HG03175 (cell line): Measurements from ENCODE around the gene LRRIQ4.
A peak's percentile ranks its signal among the peaks of the same experiment; 100 is the strongest.

Experiments
- ATAC-seq: cut with Tn5 transposase; IDR thresholded peaks from one replicate; pipeline ENCODE4 v1.9.1; 2021; ENCODE audit warnings: mild to moderate bottlenecking, moderate library complexity; ENCODE audit not compliant: unreplicated experiment

The LRRIQ4 gene

DNA sequence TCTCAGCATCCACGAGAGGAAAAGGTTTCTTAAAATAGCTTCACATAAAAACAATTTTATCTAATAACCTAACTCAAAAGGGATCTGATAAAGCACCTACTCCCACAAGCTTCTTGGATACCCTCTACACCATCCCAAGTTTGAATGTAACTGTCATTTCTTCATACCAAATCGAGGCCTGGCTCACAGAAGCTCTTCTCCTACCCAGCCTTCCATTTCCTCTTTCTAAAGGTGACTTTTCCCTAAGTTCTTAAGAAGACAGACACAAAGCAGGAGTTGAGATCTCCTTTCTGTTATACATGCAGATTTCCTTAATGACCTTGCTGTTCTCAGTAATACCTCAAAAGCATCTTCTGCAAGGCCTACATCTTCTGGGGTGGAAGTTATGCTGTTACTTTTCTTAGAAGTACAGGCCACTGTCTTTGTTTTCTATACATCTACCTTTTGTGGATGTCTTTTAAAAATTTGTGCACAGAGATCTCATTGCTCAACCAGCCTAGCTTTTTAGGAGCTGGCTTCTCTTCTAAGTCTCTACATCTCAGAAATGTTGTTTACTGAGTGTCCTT is 3.4 kb upstream of the LRRIQ4 start:
- ATAC-seq = no peak

DNA sequence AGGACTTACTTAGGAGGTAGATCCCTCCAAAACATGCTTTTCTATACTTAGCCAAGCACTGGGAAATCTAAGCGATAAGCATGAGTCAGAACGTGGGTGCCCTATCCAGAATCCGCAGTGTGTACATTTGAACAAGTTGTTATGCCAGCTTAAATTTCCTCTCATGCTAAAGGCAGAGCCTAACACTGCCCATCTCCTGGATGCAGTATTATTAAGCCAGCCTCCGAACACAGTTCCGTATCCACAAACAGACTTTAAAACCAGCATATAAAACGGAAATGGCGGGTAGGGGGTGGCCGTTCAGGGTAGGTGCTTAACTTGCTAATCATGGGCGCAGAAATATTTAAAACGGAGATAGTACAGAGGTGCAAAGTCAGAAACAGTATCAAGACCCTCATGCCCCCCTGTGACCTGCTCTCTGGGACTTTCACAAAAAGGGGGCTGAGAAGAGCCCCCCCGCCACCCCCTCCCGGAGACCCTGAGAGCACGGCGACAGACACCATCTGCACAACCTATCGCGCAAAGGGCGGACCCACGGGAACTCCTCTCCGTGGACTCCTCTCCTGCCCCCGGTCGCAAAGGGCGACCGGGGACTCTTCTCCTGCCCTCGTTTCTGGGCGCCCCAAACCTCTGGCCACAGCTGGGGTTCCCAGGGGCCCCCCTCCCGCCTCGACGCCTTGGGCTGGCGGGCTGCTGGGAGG is 889 bp upstream of the LRRIQ4 start:
- ATAC-seq = peak; percentile 2

DNA sequence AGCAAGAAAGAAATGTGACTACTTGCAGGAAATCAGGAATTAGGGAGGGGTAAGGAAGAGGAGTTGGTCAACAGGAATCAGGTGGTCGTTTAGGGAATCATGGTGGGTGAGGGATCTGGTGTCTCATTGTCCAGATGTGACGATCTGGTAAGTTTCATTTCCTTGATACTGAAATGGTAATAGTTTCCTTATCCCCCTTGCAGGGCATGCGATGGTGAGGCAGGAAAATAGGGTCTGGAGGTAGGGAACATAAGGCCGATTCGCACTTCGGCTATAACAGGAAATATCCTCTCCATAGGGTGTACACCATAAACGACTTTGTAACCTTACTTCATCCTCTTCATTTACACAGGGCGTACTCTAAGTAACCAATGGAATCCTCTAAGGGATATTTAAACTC is 608 bp downstream of the LRRIQ4 start:
- no peak for ATAC-seq

DNA sequence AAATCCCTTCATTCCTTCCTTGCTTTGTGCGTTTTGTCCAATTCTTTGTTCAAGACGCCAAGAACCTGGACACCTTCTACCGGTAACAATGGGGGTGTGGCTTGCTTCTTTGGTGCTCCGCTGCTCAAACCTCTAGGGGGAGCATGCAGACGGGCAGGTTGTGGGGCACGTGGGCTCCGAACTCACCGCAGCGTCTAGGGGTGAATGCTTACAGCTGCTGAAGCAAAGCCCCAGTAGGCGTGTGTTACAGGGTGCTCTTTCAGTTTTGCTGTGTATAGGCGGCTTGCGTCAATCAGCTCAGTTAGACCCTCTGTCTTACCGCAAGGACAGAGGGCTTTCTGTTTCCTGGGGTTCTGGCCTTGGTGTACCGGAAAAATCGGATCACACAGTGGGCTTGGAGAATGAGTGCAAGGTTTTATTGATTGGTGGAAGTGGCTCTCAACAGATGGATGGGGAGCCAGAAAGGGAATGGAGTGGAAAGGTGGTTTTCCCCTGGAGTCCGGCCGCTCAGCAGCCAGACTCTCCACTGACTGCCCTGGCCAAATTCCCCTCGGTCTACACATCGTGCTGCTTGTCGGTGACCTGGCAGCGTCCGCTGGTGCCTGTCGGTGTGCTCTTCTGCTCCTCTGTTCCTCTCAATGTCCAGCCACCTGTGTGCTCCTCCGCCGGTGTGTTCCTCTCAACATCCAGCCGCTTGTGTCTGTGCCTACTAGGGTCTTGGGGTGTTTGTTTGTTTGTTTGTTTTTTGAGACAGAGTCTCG is 1.3 kb downstream of the LRRIQ4 start:
- peak; percentile 90 for ATAC-seq

DNA sequence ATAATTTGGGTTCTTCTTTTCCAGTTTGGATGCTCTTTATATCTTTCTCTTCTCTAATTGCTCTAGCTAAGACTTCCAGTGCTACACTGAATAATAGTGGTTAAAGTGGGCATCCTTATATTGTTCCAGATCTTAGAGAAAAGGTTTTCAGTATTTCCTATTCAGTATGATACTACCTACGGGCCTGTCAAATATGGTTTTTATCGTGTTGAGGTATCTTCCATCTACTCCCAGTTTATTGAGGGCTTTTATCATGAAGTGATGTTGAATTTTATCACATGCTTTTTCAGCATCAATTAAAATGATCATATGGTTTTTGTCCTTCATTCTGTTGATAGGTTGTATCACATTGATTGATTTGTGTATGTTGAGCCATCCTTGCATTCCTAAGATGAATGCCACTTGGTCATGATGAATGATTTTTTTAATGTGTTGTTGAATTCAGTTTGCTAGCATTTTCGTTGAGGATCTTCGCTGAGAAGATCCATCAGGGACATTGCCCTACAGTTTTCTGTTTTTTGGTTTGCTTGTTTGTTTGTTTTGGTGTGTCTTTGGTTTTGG is 3.0 kb downstream of the LRRIQ4 start:
- ATAC-seq = no peak

DNA sequence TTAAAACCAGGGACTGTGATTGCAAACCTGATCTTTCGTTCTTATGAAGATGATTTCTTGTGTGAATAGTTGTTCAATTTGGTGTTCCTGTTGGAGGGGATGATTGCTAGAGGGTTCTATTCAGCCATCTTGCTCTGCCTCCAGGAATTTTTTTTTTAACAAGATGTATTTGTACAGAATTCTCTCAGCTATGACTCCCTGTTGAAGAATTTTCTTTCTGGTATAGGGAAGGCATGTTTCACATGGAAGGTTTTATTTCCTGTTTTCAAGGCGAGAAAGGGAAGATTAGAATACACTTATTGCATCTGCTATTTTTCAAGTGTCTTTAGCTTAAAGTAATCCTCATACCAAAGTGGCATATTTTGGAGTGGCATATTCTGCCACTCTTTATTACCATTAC is 5.6 kb downstream of the LRRIQ4 start:
- no peak for ATAC-seq

DNA sequence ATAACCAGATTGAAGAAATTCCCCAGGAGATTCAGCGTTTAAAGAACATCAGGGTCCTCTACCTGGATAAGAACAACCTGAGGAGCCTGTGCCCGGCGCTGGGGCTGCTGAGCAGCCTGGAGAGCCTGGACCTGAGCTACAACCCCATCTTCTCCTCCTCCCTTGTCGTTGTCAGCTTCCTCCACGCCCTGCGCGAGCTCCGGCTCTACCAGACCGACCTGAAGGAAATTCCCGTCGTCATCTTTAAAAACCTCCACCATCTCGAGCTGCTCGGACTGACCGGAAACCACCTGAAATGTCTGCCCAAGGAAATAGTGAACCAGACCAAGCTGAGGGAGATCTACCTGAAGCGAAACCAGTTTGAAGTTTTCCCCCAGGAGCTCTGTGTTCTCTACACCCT is 9.4 kb downstream of the LRRIQ4 start:
- no peak for ATAC-seq

DNA sequence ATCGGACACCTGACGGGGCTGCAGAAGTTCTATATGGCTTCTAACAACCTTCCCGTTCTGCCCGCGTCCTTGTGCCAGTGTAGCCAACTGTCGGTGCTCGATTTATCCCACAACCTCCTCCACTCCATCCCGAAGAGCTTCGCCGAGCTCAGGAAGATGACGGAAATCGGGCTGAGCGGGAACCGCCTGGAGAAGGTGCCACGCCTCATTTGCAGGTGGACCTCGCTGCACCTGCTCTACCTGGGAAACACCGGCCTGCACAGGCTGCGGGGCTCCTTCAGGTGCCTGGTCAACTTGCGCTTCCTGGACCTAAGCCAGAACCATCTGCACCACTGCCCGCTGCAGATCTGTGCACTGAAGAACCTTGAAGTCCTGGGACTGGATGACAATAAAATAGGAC is 9.9 kb downstream of the LRRIQ4 start:
- ATAC-seq = no peak

DNA sequence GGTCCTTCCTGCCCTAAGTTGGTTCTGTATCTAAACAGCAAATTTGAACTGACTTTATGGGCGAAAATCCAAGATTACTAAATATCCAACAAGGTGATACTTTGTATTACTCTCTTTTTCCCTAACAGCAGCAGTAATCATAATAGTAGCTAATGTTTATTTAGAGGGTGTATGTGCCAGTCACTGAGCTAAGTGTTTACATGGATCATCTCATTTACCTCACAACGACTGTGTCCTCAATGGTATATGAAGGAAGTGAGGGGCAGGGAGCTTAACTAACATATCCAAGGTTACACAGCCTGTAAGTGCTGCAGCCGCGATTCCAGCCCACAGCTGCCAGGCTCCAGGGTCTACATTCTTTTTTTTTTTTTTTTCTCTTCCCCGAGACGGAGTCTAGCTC is 10.3 kb downstream of the LRRIQ4 start:
- no peak for ATAC-seq

DNA sequence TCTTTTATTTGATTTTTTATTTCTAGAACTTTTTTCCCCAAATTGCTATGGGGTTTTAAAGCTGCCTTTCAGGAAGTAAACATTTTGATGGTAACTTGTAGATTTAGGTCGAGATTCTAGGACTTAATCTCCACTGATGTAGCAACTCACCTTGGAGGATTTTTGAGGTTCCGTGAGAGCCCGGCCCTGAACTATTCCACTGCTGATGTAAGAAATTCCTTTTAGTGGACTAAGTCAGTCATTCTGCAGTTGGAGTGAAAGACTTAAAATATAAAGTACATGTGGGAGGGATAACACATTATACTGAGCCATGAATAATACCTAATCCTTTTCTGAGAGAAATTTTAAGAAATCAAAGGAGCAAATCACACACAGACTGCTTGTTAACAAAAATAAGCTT is 12.6 kb downstream of the LRRIQ4 start:
- ATAC-seq = no peak

DNA sequence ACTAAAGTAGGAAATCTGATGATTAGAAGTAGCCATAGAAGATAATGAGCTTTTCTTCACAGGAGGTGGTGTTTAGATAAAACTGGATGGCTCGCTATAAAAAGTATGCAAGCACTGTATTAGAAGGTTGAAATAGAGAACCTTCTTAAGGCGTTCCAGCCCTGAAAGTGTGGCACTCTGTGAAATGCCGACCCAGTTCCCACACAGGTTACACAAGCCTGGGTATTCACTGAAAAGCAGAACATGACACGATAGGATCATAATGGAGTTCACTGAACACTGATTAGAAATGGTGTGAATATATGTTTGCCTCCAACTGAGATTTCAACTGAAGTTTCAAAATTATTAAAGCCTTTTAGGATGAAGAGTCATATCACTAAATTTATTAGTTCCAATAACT is 15.0 kb downstream of the LRRIQ4 start:
- no peak for ATAC-seq

DNA sequence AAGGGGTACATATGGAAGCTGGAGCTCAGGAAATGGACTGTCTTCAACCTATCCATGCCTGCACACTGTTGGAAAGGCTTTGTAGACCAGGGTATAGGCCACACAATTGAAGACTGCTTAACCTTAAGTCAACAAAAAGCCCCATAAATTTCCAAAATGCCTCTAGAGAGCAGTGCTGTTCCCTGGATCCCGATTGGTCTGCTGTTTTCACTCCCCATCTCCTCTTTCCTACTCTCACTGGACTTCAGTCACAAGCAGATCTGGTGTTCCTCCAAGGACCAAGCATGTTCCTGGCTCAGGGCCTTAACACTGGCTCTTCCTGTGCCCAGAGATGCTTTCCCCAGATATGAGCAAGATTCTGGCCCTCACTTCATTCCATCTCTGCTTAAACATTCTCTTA is 22.9 kb downstream of the LRRIQ4 start:
- no peak for ATAC-seq

DNA sequence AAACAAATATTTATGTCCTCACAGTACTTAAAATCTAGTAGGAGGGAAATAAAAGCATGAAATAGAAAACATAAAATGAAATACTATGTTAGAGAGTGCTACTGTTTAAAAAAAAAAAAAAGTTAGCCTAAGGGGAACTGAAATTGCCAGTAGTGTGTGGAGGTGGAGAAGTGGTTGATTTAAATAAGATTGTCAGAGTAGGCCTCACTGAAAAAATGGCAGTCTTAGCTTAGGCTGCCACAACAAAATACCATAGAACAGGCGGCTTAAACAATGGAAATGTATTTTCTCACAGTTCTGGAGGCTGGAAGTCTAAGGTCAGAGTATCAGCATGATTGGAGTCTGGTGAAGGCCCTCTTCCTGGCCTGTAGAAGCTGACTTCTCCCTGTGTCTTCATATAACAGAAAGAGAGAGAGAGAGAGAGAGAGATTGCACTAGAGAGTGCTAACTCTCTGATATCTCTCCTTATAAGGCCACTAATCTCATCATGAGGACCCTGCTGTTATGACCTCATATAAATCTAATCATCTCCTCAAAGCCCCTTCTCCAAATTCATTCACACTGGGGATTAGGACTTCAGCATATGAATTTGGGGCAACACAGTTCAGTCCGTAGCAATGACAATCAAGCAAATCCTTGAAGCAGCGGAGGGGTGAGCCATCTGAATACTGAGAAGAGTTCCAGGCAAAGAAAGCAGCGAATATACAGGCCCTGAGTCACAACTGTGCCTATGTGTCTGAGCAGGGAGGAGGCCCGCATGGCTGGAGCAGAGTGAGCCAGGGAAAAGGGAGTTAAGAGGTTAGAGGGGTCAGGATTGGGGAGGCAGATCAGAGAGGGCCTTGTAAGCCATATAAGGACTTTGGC is 23.6 kb downstream of the LRRIQ4 start:
- ATAC-seq = peak; percentile 92

DNA sequence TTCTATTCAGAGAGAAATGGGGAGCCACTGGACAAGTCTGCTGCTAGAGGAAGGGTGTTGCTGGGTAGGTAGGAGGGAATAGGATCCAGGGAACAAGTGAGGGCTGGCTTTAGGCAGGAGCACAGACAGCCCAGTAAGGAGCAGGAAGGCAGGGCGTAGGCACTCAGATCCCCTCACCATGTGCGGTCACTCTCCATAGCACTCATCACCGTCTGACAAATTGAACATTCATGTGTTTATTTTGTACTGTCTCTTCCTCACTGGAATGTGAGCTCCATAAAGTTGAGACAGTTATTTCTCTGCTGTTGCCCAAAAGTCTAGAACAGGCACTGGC is 24.2 kb downstream of the LRRIQ4 start:
- ATAC-seq = no peak

DNA sequence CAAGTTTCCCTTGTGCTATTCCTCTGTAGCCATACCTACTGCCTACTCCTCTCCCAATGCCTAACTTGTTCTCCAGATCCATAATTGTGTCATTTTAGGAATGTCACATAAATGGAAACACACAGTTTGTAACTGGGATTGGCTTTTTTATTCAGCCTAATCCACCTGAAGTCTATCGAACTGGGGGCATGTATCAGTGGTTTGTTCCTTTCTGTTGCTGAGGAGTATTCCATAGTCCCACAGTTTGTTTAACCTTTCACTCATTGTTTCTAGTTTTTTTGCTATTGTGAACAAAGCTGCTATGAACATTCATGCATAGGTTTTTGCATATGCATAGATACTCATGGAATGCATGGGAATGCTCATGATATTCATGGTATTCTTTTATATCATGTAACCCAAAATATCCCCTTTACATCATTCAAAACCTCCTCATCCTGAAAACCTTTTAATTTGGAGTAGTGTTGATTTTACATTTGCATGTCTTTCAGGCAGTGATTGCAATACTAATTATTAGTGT is 25.9 kb downstream of the LRRIQ4 start:
- ATAC-seq = no peak

DNA sequence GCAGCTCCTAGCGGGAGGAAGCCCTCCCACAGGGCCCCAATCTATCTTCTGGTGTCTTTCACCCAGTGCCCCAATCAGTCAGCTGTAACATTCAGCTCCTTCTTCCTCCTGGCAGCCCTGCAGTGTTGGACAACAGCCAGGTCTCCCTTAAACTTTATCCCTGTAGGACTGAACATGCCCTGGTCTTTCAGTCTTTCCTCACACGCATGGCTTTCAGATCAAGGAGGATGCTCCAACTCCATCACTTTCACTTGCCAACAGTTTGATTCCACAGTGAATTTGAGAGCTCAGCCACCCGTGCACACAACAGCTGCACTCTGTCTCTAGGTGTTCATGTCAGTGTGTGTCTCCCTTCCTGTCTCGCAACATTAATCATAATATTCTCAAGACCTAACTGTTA is 28.5 kb downstream of the LRRIQ4 start:
- ATAC-seq = peak; percentile 64

DNA sequence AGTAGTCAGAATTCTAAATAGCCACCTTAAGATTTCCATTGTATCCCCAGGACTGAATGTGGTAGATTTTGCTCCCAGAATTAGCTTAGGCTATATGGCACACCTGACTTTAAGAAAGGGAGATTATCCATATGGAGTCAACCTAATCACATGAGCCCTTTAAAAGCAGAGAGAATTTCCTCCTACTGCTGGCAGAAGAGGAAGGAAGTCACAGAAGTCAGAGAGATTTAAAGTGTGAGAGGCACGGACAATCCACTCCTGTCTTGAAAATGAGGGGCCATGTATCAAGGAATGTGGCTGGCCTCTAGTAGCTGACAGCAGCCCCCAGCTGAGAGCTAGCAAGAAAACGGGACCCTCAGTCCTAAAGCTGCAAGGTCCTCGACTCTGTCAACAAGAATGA is 30.3 kb downstream of the LRRIQ4 start:
- no peak for ATAC-seq

DNA sequence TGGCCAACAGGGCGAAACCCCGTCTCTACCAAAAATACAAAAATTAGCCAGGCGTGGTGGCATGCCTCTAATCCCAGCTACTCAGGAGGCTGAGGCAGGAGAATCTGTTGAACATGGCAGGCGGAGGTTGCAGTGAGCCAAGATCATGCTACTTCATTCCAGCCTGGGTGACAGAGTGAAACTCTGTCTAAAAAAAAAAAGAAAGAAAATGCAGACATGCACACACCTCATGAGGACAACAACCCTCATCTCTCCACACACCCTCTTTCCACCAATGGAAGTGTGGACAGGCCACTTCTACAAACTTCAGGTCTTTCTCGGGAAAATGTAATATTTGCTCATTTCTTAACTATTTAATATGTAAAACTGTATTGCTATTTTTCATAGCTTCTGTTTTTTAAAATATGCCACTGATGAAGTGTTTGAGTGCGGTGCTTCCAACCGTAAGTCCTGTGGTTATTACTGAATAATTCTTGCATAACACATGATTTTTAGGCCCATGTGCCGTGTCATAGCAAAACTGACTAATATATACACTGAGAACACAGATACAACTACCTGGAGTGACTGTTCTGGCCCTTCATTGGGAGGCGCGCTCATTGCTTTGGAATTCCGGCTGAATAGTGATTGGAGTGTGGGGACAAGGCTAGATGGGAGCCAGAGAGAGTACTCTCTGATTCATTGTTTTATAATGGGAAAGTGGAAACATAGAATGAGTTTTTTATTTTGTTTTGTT is 34.0 kb downstream of the LRRIQ4 start:
- ATAC-seq = peak; percentile 99

DNA sequence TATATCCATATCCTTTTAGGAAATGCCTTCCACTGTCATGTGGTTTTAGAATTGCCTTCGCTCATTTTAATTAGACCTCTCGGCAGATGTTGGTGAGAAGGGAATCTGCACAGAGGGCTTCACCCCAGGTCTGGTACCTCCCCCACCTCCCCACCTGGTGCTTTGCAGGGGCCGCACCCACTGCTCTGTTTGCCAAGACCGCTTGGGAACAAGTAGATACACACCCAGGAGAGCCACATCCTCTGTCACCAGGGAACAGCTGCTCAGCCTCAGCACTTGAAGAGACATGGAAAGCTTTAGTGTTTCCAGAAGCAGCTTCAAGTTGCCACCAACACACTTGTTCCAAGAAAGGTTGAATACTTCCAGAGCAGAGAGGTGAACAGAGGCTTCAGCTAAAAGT is 35.2 kb downstream of the LRRIQ4 start:
- no peak for ATAC-seq

DNA sequence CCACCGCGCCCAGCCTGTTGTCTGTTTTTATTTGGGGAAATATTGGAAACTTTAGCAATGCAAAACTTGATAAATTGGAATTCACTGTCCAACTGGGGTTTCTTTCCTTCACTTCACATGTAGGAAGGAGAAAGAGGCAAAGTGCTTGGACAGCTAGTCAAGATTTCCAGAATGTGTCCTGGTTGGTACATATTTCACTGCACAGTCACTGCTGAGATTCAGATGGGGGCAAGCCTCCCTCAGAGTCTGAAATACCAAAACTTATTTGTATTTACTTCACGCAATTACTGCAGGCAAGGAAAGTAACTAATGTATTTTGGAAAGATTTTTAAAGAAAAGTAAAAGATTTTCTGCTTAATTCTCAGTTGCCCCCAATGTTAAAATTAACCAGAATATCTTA is 36.1 kb downstream of the LRRIQ4 start:
- ATAC-seq = no peak
